Thoracic aorta (tissue), 2 donors: ENCODE measurements around the gene ADAMTSL1. TPM values are rescaled to one million over a fixed set of nuclear protein-coding genes. Genes with fewer than 3 reads are reported as not detected.

Experiments
- ATAC-seq: fragments of 150-250 bp; one replicate; pipeline ENCODE4 v1.8.0; 2017; ENCODE audit warnings: low read depth; ENCODE audit not compliant: insufficient number of reproducible peaks, low FRiP score
- DNase-seq: peaks from one replicate; pipeline ENCODE4 v3.0.0-alpha.2; 2020; ENCODE audit warnings: low spot score
- H3K27ac ChIP-seq, 2 donors: fragments of 200-600 bp; sonication (generic); 1 replicate in 1 of 2; 2 replicates in 1 of 2; pipeline ENCODE4 v1.5.1; 2016; ENCODE audit warnings: mild to moderate bottlenecking in 2 of 2, moderate library complexity in 2 of 2
- H3K27me3 ChIP-seq: fragments of 200-600 bp; sonication (generic); replicated peaks from 2 replicates; pipeline ENCODE4 v1.6.0; 2016; ENCODE audit warnings: mild to moderate bottlenecking; ENCODE audit not compliant: insufficient read depth
- H3K36me3 ChIP-seq: fragments of 200-600 bp; sonication (generic); one replicate; pipeline ENCODE4 v1.5.1; 2016
- H3K4me1 ChIP-seq, 2 donors: fragments of 200-600 bp; sonication (generic); 1 replicate in 1 of 2; 2 replicates in 1 of 2; pipeline versions ENCODE4 v1.5.1 to v1.6.0; 2016; ENCODE audit warnings: low read depth in 2 of 2, mild to moderate bottlenecking in 1 of 2; ENCODE audit not compliant: control insufficient read depth in 1 of 2
- H3K4me3 ChIP-seq: fragments of 200-600 bp; sonication (generic); 2 replicates; pipeline ENCODE4 v1.5.1; 2016; ENCODE audit warnings: mild to moderate bottlenecking
- H3K9me3 ChIP-seq: fragments of 200-600 bp; sonication (generic); 2 replicates; pipeline ENCODE4 v1.5.1; 2016
- CTCF ChIP-seq: fragments of 200-600 bp; sonication (generic); IDR thresholded peaks from one replicate; pipeline ENCODE4 v1.5.1; 2019; ENCODE audit warnings: antibody characterized with exemption
- total RNA-seq, 2 donors: library from RNA; depleted of rRNA; stranded (reverse); fragments of >200 nt; gene quantifications; one replicate each; pipeline versions ENCODE4 v1.1.0 to v1.2.3, GENCODE V29; 2016

The ADAMTSL1 gene
- total RNA-seq, 2 donors from 2014 or later, result 61.4 to 75.5 TPM

GRCh38 chr9:18745710-18746109 is 271.8 kb downstream of the ADAMTSL1 start:
- TF ChIP-seq CTCF, result no peak
- no peaks in the 10 kb centered on the region for H3K9me3 ChIP-seq
- H3K4me3 ChIP-seq, result no peak overlapping the region
- H3K27me3 ChIP-seq, result no peaks in the 10 kb centered on the region
- H3K27ac ChIP-seq, result no peak overlapping the region
- H3K4me1 ChIP-seq, result peaks cover 0 to 7% of the 10 kb centered on the region in 2 donors
- ATAC-seq, result no peak
- DNase-seq, result no peak
- no peaks in the 10 kb centered on the region for H3K36me3 ChIP-seq

- Histone ChIP-seq H3K27ac (no peak overlapping the region), H3K36me3 (no peaks in the 10 kb centered on the region), H3K27me3 (no peaks in the 10 kb centered on the region), H3K9me3 (no peaks in the 10 kb centered on the region), H3K4me3 (no peak overlapping the region), H3K4me1 (peaks cover 0 to 7% of the 10 kb centered on the region in 2 donors)
- DNase-seq (no peak), ATAC-seq (no peak)
- TF ChIP-seq CTCF, result no peak
These were observed 272.7 kb downstream of the ADAMTSL1 start for GRCh38 chr9:18746631-18747030.

- Histone ChIP-seq H3K4me1 (peaks cover 0 to 7% of the 10 kb centered on the region in 2 donors), H3K9me3 (no peaks in the 10 kb centered on the region), H3K36me3 (no peaks in the 10 kb centered on the region), H3K4me3 (no peak overlapping the region), H3K27ac (no peak overlapping the region), H3K27me3 (no peaks in the 10 kb centered on the region)
- TF ChIP-seq CTCF, result no peak
- DNase-seq (no peak), ATAC-seq (no peak)
These were observed 273.6 kb downstream of the ADAMTSL1 start for GRCh38 chr9:18747595-18747994.

- no peaks in the 10 kb centered on the region for H3K36me3 ChIP-seq
- no peak overlapping the region for H3K27ac ChIP-seq
- ATAC-seq, result no peak
These were observed 274.3 kb downstream of the ADAMTSL1 start for GRCh38 chr9:18748251-18748701.

GRCh38 chr9:18749711-18750110 is 275.8 kb downstream of the ADAMTSL1 start:
- ATAC-seq, result no peak

More at GRCh38 chr9:18748251-18748701, 274.3 kb downstream of the ADAMTSL1 start:
- Histone ChIP-seq H3K9me3 (no peaks in the 10 kb centered on the region), H3K4me3 (no peak overlapping the region), H3K4me1 (peaks cover 0 to 7% of the 10 kb centered on the region in 2 donors), H3K27me3 (no peaks in the 10 kb centered on the region)
- no peak for DNase-seq
- TF ChIP-seq CTCF, result no peak

More at GRCh38 chr9:18749711-18750110, 275.8 kb downstream of the ADAMTSL1 start:
- no peak for TF ChIP-seq CTCF
- H3K4me1 ChIP-seq, result peaks cover 0 to 7% of the 10 kb centered on the region in 2 donors
- H3K9me3 ChIP-seq, result no peaks in the 10 kb centered on the region
- no peak overlapping the region for H3K27ac ChIP-seq
- no peaks in the 10 kb centered on the region for H3K27me3 ChIP-seq
- H3K36me3 ChIP-seq, result no peaks in the 10 kb centered on the region
- H3K4me3 ChIP-seq, result no peak overlapping the region
- no peak for DNase-seq
